ENCODE results near the gene MICAL2.

The MICAL2 gene

DNA sequence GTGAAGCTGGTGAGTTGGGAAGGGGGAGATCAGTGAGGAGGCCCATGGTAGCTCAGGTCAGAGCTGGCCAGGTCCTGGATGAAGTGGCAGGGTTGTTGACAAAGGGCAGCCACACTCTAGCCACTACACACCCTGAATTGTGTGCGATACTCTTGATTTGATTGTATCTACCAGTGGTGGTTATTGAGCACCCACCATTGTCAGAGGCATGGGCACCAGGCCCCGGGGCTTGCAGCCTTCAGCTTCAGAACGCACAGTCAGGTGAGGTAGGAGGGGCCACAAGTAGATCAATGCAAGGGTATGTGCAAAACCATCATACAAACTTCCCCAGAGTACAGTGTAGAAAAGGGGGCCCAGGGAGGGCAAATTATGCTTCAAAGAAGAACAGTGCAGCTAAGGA, 38.1 kb downstream of the MICAL2 start:
- H3K27ac Mint-ChIP-seq, result peak overlapping the region; percentile 92
- H3K4me3 Mint-ChIP-seq, result peak overlapping the region; percentile 40
- peaks cover 67% of the 10 kb centered on the region for H3K4me1 Mint-ChIP-seq (ENCODE audit: low read depth)
- peaks cover 25% of the 10 kb centered on the region for H3K36me3 Mint-ChIP-seq (ENCODE audit: low read depth)
- no peaks in the 10 kb centered on the region for H3K27me3 Mint-ChIP-seq (ENCODE audit: low read depth)
- peaks cover 3% of the 10 kb centered on the region for H3K9me3 Mint-ChIP-seq
- no peak for DNase-seq (ENCODE audit: low spot score)

DNA sequence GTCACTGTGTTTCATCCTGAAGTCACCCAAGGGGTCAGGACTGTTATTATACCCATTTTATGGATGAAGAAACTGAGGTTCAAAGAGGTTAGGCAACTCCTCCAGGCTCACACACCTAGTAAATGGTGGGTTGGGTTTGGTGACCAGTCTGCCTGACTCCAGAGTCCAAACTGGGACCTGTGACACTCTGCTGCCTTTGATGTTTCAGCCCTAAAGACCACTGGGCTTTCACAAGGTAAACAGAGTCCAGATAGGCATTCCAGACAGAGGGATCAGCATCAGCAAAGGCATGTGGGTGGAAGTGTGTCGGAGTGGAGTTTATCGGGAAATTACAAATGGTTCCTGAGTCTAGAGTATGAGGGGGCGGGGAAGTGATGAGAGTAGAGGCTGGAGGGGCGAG, 38.5 kb downstream of the MICAL2 start:
- DNase-seq (ENCODE audit: low spot score), result no peak
- no peaks in the 10 kb centered on the region for H3K27me3 Mint-ChIP-seq (ENCODE audit: low read depth)
- peak overlapping the region; percentile 92 for H3K27ac Mint-ChIP-seq
- H3K4me3 Mint-ChIP-seq, result peak overlapping the region; percentile 55
- peaks cover 25% of the 10 kb centered on the region for H3K36me3 Mint-ChIP-seq (ENCODE audit: low read depth)
- peaks cover 67% of the 10 kb centered on the region for H3K4me1 Mint-ChIP-seq (ENCODE audit: low read depth)
- H3K9me3 Mint-ChIP-seq, result peaks cover 3% of the 10 kb centered on the region

DNA sequence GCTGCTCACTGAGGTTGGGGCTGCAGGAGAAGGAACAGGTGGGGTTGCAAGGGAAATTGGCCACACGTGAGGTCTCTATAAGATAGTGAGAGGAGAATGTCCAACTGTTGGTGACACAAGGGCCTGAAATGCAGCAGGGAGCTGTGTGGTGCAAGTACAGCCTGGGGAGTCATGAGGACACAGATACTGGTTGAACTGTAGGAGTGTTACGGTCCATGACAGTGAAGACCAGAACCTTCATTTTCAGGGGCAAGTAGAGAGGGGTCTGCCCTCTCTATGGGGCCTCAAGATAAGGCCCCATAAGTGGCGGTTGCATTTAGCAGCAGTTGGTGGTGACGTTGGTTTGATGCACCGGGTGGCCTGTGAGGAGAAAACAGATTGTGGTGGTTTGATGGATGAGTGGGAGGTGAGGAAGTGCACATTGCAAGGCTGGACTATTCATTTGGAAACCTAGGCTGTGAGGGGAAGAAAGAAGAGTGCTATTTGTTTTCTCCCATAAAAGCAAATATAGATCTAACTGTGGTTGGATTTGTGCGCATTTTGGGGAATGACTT, 39.4 kb downstream of the MICAL2 start:
- Mint-ChIP-seq H3K9me3 (peaks cover 3% of the 10 kb centered on the region), H3K27me3 (ENCODE audit: low read depth) (no peaks in the 10 kb centered on the region), H3K36me3 (ENCODE audit: low read depth) (peaks cover 25% of the 10 kb centered on the region), H3K4me3 (peak overlapping the region; percentile 55), H3K27ac (peak overlapping the region; percentile 92), H3K4me1 (ENCODE audit: low read depth) (peaks cover 61% of the 10 kb centered on the region)
- peak; percentile 83 for DNase-seq (ENCODE audit: low spot score)

DNA sequence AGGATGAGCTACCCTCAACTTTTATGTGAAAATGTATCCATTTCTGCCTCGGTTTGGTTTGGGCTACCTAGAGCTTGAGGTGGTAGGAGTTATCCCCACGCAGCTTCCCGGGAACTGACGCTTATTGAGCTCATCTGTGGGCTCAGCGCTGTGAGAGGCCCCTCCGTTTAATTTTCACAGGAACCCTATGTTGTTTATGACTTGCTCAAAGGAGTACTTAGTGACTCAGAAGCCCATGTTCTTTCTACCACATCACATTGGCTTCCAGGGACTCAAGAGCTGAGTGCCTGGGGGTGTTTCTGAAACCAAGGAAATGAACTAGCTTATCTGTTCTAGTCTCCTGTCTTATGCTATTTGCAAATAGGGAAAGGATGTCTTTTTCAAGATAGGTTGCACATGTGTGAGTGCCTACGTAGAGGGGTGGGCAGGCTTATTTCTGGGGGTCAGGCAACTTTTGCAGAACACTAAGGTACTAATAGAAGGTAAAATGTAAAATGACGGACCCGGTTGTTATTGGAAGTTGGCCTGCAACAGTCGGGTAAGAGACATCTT, 40.5 kb downstream of the MICAL2 start:
- no peaks in the 10 kb centered on the region for H3K27me3 Mint-ChIP-seq (ENCODE audit: low read depth)
- DNase-seq (ENCODE audit: low spot score), result peak; percentile 86
- H3K4me1 Mint-ChIP-seq (ENCODE audit: low read depth), result peaks cover 60% of the 10 kb centered on the region
- peak overlapping the region; percentile 55 for H3K4me3 Mint-ChIP-seq
- H3K9me3 Mint-ChIP-seq, result peaks cover 3% of the 10 kb centered on the region
- H3K36me3 Mint-ChIP-seq (ENCODE audit: low read depth), result peaks cover 34% of the 10 kb centered on the region
- H3K27ac Mint-ChIP-seq, result peak overlapping the region; percentile 92

DNA sequence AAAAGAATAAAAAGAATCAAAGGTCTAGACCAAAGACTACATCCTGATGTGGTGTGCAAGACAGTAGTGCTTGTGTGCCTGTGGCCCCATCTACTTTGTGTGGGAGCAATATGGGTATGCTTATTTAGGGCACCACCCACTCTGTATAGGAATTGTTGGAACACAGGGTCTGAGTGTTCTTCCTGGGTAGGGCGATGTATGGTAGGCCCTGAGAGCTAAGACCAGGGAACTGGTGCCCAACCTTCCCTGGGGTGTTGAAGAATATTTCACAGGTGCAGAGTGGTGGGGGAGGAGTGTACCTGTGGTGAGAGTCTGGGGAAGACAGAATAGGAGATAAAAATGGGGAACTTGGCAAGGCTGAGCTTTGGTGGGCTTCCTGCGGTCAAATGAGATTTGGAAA, 41.9 kb downstream of the MICAL2 start:
- Mint-ChIP-seq H3K9me3 (no peaks in the 10 kb centered on the region), H3K27ac (peak overlapping the region; percentile 72), H3K4me3 (peak overlapping the region; percentile 41), H3K27me3 (ENCODE audit: low read depth) (no peaks in the 10 kb centered on the region), H3K4me1 (ENCODE audit: low read depth) (peaks cover 71% of the 10 kb centered on the region), H3K36me3 (ENCODE audit: low read depth) (peaks cover 29% of the 10 kb centered on the region)
- DNase-seq (ENCODE audit: low spot score), result no peak

DNA sequence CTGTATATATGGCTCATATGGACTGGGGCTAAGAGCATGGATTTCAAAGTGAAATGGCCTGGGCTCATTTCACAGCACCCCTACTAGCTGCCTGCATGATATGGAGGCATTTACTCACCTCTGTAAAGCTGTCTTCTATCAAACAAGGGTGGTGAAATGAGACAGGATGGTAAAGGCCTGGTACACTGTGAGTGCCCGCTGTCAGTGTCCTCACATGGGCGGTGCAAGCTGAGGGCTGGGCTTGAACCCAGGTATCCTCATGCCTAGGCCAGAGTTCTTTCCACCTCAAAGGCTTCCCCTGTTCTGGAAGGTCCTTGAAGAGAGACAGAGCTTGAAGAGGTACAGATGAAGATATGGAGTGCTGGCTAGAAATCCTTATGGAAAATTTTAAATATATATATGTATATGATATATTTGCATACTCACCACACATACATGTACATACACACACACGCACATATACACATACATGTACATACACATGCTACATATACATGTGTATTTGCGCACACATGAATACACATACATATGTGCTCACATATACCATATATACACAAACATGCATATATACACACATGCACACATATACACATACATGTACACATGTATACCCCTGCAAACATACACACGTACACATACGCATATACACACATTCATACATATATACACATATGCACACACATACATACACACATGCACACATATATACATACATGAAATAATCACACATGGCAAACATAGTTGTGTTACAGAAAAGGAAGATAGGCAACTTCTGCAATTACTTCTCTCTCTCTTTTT, 44.7 kb downstream of the MICAL2 start:
- H3K36me3 Mint-ChIP-seq (ENCODE audit: low read depth), result peaks cover 21% of the 10 kb centered on the region
- no peak overlapping the region for H3K4me3 Mint-ChIP-seq
- H3K9me3 Mint-ChIP-seq, result no peaks in the 10 kb centered on the region
- H3K27ac Mint-ChIP-seq, result peak overlapping the region; percentile 75
- peaks cover 71% of the 10 kb centered on the region for H3K4me1 Mint-ChIP-seq (ENCODE audit: low read depth)
- DNase-seq (ENCODE audit: low spot score), result no peak
- H3K27me3 Mint-ChIP-seq (ENCODE audit: low read depth), result no peaks in the 10 kb centered on the region

DNA sequence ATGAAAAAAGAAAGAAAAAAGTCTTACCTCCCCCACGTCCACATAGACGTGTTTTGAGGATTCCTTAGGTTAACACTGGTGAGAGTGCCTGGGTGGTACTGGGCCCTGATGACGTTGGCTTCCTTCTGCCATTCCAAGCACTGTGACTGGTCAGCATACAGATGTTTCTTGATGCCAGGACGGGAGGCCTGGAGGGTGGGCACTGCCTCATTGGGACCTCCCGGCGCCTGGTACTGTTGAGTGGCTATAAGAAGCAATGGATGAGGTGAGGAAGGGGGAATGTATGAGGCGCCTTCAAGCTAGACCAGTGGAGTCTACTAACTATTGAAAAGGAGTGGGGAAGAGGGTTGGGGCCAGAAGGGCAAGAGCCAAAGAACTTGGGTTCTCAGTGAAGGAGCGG, 45.3 kb downstream of the MICAL2 start:
- Mint-ChIP-seq H3K27ac (peak overlapping the region; percentile 59), H3K4me3 (no peak overlapping the region), H3K36me3 (ENCODE audit: low read depth) (peaks cover 22% of the 10 kb centered on the region), H3K27me3 (ENCODE audit: low read depth) (no peaks in the 10 kb centered on the region), H3K9me3 (no peaks in the 10 kb centered on the region), H3K4me1 (ENCODE audit: low read depth) (peaks cover 70% of the 10 kb centered on the region)
- no peak for DNase-seq (ENCODE audit: low spot score)

DNA sequence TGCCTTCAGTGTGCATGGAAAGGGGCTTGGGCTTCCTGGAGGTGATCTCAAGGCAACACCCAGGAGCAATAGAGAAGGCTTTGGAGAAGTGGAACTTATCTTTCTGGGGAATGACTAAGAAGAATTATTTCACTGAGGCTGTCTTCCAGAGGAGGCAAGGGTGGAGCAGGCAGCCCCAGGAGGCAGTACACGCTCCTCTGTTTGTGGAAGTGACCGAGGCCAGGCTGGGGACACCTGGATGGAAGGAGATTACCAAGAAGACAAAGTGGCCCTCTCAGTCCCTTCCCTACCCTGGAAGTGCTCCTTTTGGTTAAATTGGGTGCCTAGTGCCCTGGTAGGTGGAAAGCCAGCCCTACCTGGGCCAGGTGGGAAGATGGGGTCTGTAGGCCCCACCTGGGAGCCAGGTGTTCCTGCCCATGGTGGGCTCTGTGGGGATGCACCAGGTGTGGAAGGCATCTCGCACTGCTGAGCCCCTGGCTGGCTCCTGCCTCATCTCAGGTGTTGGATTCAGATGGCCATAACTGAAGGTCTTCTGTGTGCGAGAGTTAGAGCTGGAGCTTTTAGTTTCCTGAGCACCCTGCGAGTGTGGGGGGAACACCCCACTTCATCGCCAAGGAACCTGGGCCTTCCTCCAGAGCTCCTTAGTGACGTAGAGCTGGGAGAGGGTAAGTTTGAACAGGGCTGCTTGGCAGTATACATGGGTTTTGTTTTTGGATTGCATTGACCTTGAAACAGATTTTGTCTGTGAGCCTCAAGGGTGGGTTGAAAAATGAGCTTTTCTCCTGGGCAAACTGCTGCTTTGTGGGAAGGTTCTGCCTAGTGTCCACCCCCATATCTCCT, 46.1 kb downstream of the MICAL2 start:
- no peaks in the 10 kb centered on the region for H3K9me3 Mint-ChIP-seq
- peaks cover 22% of the 10 kb centered on the region for H3K36me3 Mint-ChIP-seq (ENCODE audit: low read depth)
- DNase-seq (ENCODE audit: low spot score), result no peak
- peak overlapping the region; percentile 59 for H3K27ac Mint-ChIP-seq
- no peaks in the 10 kb centered on the region for H3K27me3 Mint-ChIP-seq (ENCODE audit: low read depth)
- peak overlapping the region; percentile 19 for H3K4me3 Mint-ChIP-seq
- peaks cover 65% of the 10 kb centered on the region for H3K4me1 Mint-ChIP-seq (ENCODE audit: low read depth)

DNA sequence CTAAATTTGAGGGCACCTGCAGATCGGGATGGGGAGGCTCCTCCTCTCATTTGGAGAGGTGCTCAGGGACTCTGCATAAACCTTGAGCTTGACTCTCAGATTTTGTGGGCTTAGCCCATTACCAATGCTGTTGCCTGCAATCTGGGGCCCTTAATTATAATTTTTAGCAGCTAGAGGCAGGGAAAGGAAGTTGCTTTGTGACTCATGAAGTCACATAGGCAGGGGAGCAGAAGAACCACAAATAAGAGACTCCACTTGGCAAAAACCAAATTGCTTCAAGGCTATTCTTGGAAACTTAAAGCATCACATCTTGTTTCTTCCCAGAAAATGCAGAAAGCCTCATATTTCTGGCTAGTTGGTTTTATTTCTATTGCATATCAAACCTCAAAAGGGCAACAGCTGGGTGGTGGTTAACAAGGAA, 46.9 kb downstream of the MICAL2 start:
- peaks cover 61% of the 10 kb centered on the region for H3K4me1 Mint-ChIP-seq (ENCODE audit: low read depth)
- peaks cover 23% of the 10 kb centered on the region for H3K36me3 Mint-ChIP-seq (ENCODE audit: low read depth)

DNA sequence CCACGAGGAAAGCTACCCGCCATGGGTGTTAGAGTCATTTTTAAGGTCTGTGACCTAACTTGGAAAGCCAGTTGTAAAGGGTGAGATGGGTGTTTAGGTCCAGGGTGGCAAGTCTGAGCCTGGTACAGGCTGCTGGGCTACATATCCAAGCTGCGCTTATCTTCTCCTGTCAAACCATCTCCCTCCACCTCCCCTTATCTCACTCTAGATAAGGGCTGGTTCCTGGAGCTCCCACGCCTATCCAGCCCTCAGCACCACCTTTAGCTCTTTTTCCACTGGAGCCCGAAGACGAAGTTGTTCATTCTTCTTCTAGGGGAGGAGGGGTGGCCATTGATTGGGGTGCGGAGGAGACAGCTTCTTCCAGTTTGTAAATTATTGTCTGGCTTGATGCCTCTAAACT, 48.5 kb downstream of the MICAL2 start:
- Mint-ChIP-seq H3K27me3 (ENCODE audit: low read depth) (no peaks in the 10 kb centered on the region), H3K36me3 (ENCODE audit: low read depth) (peaks cover 28% of the 10 kb centered on the region), H3K27ac (no peak overlapping the region), H3K4me3 (no peak overlapping the region), H3K9me3 (no peaks in the 10 kb centered on the region), H3K4me1 (ENCODE audit: low read depth) (peaks cover 66% of the 10 kb centered on the region)
- DNase-seq (ENCODE audit: low spot score), result no peak

More for the DNA sequence above, 46.9 kb downstream of the MICAL2 start:
- H3K4me3 Mint-ChIP-seq, result peak overlapping the region; percentile 19
- no peaks in the 10 kb centered on the region for H3K9me3 Mint-ChIP-seq
- H3K27ac Mint-ChIP-seq, result peak overlapping the region; percentile 53
- no peaks in the 10 kb centered on the region for H3K27me3 Mint-ChIP-seq (ENCODE audit: low read depth)
- DNase-seq (ENCODE audit: low spot score), result peak; percentile 39

DNA sequence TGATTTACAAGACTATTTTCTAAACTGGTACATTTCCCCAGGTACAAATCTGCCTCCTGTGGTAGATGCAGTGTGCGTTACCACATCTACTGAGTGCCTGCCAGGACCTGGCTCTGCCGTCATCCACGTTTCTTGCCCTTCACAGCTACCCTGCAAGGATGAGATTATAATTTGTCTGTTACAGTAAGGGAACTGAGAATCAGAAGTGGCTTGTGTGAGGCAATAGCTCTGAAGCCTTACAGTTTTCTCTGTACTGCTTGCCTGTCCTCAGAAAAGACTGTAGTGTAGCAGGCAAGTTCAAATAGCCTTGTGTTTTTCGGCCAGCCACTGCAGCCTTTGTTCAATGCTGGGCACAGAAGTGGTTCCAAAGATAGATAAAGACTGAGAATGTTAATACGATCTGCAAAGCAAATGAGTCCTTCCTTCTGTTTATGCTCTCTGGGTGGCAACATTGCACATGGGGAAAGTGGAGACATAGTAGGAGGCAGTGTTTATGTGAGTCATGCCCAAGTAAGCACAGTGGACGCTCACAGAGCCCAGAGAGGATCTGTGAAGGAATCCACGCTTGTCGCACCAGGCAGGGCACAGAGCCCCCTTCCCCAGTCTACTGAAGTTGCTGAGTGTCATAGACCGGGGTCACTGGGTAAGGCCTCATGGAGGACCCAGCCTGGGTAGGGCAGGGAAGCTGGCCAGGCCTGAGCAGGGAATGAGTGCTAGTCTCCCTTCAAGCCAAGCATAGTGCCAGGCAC, 49.1 kb downstream of the MICAL2 start:
- DNase-seq (ENCODE audit: low spot score), result no peak
- Mint-ChIP-seq H3K27me3 (ENCODE audit: low read depth) (no peaks in the 10 kb centered on the region), H3K4me1 (ENCODE audit: low read depth) (peaks cover 71% of the 10 kb centered on the region), H3K27ac (peak overlapping the region; percentile 43), H3K4me3 (no peak overlapping the region), H3K36me3 (ENCODE audit: low read depth) (peaks cover 32% of the 10 kb centered on the region), H3K9me3 (no peaks in the 10 kb centered on the region)

DNA sequence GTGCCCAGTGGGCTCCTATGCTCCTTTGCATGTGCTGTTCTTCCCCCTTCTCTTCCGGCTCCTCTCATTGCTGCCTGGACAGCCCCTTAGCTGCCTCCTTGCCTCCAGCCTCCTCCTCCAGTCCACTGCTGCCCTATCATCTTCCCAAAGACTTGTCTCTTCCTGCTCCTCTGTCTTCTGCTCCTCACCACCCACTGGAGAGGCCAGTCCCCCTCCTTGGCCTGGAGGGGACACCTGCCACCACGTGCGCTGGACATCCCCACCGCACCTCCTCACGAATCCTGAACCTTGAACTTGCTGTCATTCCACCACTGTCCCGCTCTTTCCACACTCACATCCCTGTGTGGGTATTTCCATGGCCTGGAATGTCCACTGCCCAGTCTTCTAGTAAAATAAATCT, 49.8 kb downstream of the MICAL2 start:
- peaks cover 30% of the 10 kb centered on the region for H3K36me3 Mint-ChIP-seq (ENCODE audit: low read depth)
- no peaks in the 10 kb centered on the region for H3K9me3 Mint-ChIP-seq
- peaks cover 70% of the 10 kb centered on the region for H3K4me1 Mint-ChIP-seq (ENCODE audit: low read depth)

DNA sequence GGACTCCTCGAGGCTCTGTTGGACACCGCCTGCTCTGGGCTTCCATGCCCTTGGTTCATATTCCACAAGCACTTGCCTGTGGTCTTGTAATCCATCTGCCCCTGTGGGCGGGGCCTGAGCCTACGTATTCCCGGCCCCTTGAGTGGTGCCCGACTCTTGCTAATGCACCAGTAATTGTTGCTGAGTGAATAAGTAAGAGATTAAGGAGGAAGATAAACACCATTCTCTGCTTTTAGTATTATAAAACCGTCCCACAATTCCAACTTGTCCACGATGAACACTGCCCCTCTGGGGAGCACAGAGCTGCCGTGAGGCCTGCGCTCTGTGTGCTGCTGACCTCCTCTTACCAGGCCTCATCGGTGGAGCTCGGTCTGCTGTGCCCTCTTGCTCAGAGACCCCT, 50.3 kb downstream of the MICAL2 start:
- H3K4me3 Mint-ChIP-seq, result no peak overlapping the region
- H3K27me3 Mint-ChIP-seq (ENCODE audit: low read depth), result no peaks in the 10 kb centered on the region
- DNase-seq (ENCODE audit: low spot score), result no peak
- peak overlapping the region; percentile 50 for H3K27ac Mint-ChIP-seq
- peaks cover 67% of the 10 kb centered on the region for H3K4me1 Mint-ChIP-seq (ENCODE audit: low read depth)
- H3K36me3 Mint-ChIP-seq (ENCODE audit: low read depth), result peaks cover 25% of the 10 kb centered on the region
- no peaks in the 10 kb centered on the region for H3K9me3 Mint-ChIP-seq

More for the DNA sequence above, 49.8 kb downstream of the MICAL2 start:
- Mint-ChIP-seq H3K27me3 (ENCODE audit: low read depth) (no peaks in the 10 kb centered on the region), H3K27ac (peak overlapping the region; percentile 50), H3K4me3 (no peak overlapping the region)
- DNase-seq (ENCODE audit: low spot score), result no peak
